Breast epithelium (tissue), 3 donors: ENCODE results near the gene PGPEP1.

Source experiments
- CTCF ChIP-seq, 3 donors: fragments of 450-650 bp; IDR thresholded peaks; one replicate each; pipeline ENCODE4 v1.5.1; 2016 to 2017; ENCODE audit warnings: antibody characterized with exemption in 3 of 3, mild to moderate bottlenecking in 3 of 3, moderate library complexity in 3 of 3
- POLR2AphosphoS5 ChIP-seq, 3 donors: sonication (generic); formaldehyde crosslinking; IDR thresholded peaks; one replicate each; pipeline ENCODE4 v1.6.1; 2017; ENCODE audit warnings: antibody characterized with exemption in 3 of 3

GRCh38 chr19:18351544-18351943 lies 11.1 kb downstream of the PGPEP1 start:
- no peak for TF ChIP-seq CTCF (IDR thresholded peaks at IDR 0.05)
- TF ChIP-seq POLR2AphosphoS5 (IDR thresholded peaks at IDR 0.05): no peak
